ENCODE measurements around the gene GCC2.
"Not testable (repeated sequence)": the region's sequence is repeated elsewhere in the genome, so short reads cannot be mapped to it uniquely, and the experiment has no call there.

- TF ChIP-seq CTCF (IDR thresholded peaks at IDR 0.05); ZFX (IDR thresholded peaks at IDR 0.05; ENCODE audit: borderline replicate concordance): not testable (repeated sequence)
Observed at GRCh38 chr2:108525258-108525657, 76.3 kb downstream of the GCC2 start.
